Stimulated activated CD4-positive, alpha-beta T cell treated with anti-CD3 and anti-CD28 coated beads, Interleukin-4, amount 100 ng/mL, for 1 hour (primary cell): ENCODE results near the gene WEE2.
"Not testable (repeated sequence)": the region's sequence is repeated elsewhere in the genome, so short reads cannot be mapped to it uniquely, and the experiment has no call there.

ENCODE experiments used
- DNase-seq: peaks from one replicate; pipeline ENCODE4 v3.0.0-alpha.2; 2020

The WEE2 gene

GRCh38 chr7:141708351-141708750 is at the start of gene WEE2:
Gene WEE2 (plus strand): TSS chr7:141708353. CDS start chr7:141708759, 406 bp downstream.
- DNase-seq: no peak

DNA sequence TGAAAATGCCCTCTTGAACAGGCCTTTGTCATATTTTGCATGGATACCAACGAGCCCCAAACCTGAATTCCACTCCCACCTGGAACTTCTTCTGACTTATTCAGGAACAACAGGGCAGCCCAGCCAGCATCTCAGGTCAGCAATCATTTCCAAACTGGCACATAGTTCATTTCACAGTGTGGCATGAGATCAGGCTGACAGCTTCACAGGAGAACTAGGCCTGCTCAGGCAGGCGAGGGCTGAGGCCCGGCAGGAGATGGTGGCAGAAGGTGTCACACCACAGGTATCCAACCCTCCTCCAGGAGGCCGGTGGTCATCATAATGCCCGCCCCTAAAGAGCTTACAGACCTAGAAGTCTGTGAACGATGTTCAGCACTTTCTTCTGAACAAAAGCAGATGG is 48.7 kb upstream of the WEE2 start:
- no peak for DNase-seq

GRCh38 chr7:141660259-141660658 is 47.9 kb upstream of the WEE2 start:
- DNase-seq: no peak

DNA sequence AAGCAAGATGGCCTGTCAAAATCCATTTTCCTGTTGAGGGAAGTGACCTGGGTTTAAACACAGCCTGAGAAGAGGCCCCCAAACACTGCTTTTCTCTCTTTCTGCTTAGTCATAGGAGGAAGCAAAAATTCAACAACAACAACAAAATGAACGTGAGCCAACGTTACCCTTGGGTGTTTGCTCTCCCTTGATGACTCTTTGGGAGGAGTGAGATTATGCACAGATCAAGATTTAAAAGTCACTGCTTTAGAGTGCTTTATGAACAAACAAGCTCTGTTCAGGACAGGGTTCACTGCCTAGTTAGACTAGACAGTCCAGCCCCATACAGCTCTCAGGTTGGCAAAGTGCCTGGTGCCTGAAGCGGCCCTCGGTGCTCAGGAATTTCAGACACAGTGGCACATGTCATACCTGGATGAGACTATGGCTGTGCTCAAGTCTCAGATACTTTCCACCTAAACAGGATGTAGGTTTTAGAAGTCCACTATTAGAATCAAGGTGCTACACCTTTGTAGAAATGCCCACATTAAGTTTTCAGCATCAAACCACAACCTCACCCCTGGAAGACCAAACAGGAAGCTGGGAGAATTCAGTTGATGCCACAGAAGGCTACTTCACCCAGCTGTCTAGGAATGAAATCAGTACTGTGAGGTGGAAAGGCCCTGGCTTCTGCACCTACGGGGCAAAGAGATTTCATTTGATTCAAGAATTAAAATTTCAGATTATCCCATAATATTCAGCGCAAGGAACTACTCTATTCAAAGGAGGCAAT is 44.9 kb upstream of the WEE2 start:
- no peak for DNase-seq

GRCh38 chr7:141664450-141664849 is 43.7 kb upstream of the WEE2 start:
- DNase-seq: no peak

GRCh38 chr7:141665208-141666035 is 42.7 kb upstream of the WEE2 start:
- no peak for DNase-seq

DNA sequence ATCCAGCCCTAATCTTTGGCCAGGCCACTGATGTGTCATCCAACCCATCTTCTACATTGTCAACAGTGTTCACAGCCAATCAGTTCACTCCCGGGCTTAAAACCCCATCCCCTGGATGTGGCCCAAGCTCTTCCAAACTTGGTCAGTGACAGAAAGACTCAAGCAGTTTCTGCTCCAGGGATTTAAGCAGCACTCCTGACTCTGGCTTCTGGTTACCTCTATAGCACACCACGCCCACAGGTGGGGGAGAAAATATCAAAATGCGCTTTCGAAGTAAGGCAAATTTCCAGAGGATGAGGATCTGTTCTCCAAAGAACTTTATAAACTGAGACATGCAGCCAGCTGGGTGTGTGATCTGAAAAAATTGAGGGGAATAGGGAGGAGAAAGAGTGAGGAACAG is 42.1 kb upstream of the WEE2 start:
- DNase-seq: no peak

DNA sequence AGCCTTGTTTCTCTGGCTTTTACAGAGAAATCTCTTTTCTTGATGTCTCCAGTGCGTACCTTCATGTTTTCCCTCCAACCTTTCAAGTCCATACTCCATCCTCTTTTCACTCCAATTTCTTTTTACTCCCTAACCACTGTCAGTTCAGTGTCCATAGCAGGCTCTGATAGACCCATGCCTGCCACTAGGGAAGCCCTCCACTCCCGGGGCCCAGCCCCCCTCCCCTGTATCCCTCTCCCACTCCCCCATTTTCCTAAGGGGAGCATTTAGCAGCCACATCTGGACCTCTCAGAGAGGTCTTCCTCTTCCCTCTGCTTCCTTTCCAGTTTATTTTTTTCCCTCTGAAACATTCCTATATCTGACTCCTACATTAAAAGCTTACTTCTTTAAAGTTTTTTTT is 39.3 kb upstream of the WEE2 start:
- DNase-seq: no peak

DNA sequence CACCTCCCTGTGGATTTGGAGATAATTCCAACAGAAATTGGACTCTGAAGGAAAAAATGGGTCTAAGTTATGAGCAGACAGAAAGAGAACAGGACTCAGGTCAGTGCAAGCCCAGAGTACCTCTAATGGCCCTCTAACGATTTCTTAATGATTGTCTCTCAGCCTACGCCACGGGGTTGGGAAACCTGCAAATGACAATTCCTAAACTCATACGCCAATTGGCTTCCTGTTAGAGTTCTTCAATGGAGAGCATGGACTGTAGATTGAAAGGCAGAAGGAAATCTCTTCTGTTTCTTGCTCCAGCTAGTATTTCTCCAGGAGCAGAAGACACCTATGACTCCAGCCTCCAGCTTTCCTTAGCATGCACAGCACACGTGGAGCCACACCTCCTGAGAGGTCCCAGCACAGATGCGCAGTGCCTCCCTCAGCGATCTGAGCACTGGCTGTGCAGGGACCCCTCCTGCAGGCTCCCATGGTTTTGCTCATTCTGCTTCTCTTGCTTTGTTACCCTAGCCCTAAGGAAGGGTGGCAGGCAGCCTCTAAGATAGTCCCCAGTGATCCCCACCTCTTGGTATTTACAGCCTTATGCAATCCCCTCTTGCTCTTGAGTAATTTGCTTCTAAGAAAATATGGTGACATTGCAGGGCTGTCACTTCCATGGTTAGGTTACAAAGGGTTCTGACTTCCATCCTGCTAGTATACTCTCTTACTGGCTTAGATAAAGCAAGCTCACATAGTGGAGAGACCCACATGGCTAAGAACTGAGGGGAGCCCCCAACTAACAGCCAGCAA is 36.3 kb upstream of the WEE2 start:
- no peak for DNase-seq

DNA sequence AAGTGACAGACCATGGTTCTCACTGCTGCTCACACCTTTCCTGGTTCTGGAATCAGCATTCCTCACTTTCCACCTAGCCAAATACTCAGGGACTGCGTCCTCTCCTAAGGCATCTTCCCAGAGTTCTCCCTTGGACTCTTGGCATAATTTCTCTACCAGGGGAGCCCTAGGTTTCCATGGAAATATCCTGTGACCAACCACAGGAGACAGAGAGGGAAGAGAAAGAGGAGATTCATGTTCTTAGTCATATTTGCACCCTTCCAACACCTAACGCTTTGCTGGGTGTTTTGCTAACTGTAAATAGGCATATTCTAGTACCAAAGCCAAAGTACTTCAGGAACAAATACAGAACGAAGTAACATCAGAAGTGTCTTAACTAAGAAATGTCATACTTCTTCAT is 34.8 kb upstream of the WEE2 start:
- DNase-seq: no peak

GRCh38 chr7:141674171-141674671 is 33.9 kb upstream of the WEE2 start:
- DNase-seq: no peak

GRCh38 chr7:141674702-141675101 is 33.5 kb upstream of the WEE2 start:
- no peak for DNase-seq

DNA sequence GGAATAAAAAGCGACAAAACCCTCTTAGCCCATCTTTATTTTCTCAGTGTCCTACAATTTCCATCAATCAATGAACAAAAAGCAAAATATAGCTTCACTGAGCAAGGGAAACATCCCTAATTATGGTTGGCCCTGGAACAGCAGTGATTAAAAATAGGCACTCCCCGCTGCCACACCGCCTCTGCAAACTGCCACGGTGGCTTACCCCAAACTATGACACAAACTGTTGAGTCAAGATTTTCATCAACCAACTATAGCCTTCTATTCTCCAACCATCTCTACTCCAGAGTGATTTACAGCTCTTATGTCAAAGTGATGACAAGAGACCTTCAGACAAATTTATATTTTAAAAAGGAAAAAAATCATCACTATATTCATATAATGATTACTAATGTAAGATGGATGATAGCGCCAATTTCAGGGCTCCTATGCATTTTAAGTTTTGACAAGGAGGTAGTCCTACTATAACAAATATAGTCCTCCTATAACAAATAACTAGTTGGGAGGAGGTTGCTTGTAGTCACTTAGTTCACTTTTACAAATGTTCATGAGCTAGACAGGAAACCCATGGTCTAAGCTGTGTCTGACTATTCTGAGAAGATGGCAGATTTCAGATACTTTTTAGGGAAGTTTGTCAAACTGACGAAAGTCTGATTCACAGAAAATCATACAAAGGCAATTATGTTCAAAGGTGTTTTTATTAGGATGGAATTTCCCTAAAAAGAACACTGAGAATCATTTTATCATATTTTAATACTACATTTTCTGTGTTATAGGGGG is 32.5 kb upstream of the WEE2 start:
- DNase-seq: no peak

DNA sequence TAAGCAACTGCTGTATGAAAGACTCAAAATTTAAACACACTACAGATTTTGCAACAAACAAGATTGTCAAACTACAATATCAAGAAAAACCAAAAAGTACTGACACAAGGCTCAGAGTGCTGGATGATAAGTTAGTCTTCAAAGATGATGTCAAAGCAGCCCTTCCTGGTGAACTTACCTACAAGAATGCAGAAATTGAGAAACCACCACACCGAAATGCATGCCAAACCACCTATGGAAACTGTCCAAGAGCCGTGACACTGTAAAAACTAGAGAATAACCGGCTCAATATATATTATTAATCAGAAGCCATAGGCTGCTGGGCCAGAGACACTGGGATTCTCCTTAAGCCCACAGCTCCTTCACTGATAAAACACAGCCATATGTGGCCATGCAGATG is 31.5 kb upstream of the WEE2 start:
- no peak for DNase-seq

DNA sequence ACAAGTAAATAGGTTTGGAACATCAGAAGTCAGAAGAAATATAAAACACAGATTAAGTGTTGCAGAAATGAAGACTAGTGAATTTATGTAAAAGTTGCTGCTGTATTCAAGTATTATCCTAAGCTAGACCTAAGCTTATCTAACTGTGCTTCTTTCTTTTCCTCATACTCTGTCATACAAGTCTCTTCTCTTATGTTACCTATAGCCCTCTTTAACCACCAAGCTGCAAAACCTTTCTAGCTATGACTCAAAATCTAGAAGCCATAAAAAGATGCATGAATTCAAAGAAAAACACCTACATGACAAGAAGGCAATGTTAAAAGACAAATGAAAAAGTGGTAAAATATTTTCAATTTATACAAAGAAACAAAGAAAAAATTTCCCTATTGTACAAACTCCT is 29.1 kb upstream of the WEE2 start:
- no peak for DNase-seq

DNA sequence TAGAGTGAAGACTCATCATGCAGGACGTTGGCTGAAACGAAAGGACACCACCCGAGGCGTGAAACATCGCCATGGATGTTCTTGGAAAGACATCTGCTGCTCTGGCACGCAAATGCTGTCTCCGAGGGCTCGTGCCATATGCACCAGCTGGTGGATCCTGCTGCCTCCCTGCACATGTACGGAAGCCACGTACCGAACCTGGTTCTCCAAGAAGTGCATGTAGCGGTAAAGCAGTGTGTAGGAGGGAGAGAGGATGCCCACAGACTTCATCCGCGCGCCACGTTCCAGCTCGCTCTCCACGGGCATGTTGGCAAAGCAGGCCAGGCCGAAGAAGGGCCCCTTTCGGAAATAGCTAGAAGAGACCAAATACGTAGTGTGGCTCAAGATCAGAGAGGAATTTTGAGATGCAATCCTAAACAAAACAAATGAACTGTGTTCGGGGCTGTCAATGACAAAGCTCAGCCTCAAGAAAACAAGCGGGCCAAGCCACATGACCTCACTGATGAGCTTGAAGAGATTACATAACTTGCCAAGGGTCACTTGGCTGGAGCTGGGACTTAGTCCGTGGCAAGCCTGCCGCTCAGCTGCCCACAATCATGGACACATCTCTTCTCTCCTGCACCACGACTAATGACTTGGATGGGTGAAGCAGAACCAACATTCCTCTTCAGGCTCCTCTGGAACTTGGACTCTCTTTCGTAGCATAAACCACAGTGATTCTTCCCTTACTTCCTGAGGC is 22.7 kb upstream of the WEE2 start:
- no peak for DNase-seq

- no peak for DNase-seq
These were observed 22.1 kb upstream of the WEE2 start for GRCh38 chr7:141686074-141686473.

- DNase-seq: no peak
These were observed 21.5 kb upstream of the WEE2 start for GRCh38 chr7:141686670-141687069.

DNA sequence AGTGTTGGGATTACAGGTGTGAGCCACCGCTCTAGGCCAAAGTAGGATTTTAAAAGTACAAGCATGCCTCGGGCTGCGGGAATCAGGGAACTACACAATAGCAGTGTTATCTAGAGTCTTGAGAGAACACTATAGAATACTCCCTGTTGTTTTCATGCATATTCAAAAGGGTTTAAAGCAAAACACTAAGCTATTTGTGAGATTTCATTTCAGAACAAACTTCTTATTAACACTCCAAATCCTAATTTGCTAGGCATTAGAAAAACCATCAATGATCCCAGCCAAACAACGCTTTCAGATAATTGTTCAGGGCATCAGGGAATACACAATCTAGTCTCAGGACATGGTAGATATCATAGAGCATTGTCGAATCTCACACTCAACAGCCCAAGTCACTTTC is 20.1 kb upstream of the WEE2 start:
- DNase-seq: no peak

GRCh38 chr7:141689072-141689825 is 18.9 kb upstream of the WEE2 start:
- DNase-seq: not testable (repeated sequence)

DNA sequence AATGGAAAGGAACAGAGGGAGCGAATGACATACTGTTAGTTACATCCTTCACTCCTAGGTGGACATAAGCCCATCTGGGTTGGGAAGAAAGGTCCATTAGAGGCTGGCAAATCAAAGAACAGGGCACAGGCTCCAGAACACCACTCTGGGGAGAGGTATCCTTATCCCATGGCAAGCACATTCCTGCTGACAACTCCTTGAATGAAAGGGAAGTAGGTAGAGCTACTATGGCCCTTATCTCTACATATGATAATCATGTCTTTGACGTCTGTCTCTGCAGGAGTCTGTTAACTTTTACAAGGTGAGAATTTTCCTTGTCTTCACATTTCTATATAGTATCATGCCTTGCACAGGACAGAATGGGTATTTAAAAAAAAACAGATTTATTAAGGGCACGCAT is 16.6 kb upstream of the WEE2 start:
- DNase-seq: no peak
